A673 (cell line): ENCODE measurements around the gene SETX. TPM values are rescaled to one million over a fixed set of nuclear protein-coding genes. Genes with fewer than 3 reads are reported as not detected.

Experiments
- BruUV-seq: library from RNA; stranded (reverse); fragments of 400-500 nt; replicated peaks from 2 replicates; lab custom pipeline; 2021; lab: Mats Ljungman, UMichigan
- CTCF ChIA-PET: fragments of 300-600 bp; sonication (Branson Sonifier 250); formaldehyde crosslinking; loops from one replicate; lab custom pipeline; 2022; ENCODE audit warnings: antibody characterized with exemption; lab: Charles Lee
- POLR2A ChIA-PET: fragments of 300-600 bp; sonication (Branson Sonifier 250); formaldehyde crosslinking; loops from one replicate; lab custom pipeline; 2022; ENCODE audit warnings: antibody characterized with exemption; ENCODE audit not compliant: low non-redundant PET; lab: Charles Lee
- DNase-seq: peaks from one replicate; pipeline ENCODE4 v3.0.0-alpha.2; 2015; ENCODE audit warnings: low spot score
- H3K27ac ChIP-seq: fragments of 200-600 bp; sonication (generic); 2 replicates; pipeline ENCODE4 v1.5.1; 2016; ENCODE audit warnings: mixed run types, low read depth, mild to moderate bottlenecking, mixed read lengths, antibody characterized with exemption, low read length; ENCODE audit not compliant: poor library complexity, severe bottlenecking
- H3K27me3 ChIP-seq: fragments of 200-600 bp; sonication (generic); replicated peaks from 2 replicates; pipeline ENCODE4 v1.6.1; 2017; ENCODE audit warnings: mixed run types, low read depth, mild to moderate bottlenecking, mixed read lengths, antibody characterized with exemption, low read length; ENCODE audit not compliant: insufficient read depth, poor library complexity
- H3K36me3 ChIP-seq: fragments of 200-600 bp; sonication (generic); 2 replicates; pipeline ENCODE4 v1.6.1; 2016; ENCODE audit warnings: mixed run types, mild to moderate bottlenecking, mixed read lengths, antibody characterized with exemption, low read length; ENCODE audit not compliant: insufficient read depth, poor library complexity, severe bottlenecking
- H3K4me1 ChIP-seq: fragments of 200-600 bp; sonication (generic); 2 replicates; pipeline ENCODE4 v1.6.1; 2017; ENCODE audit warnings: mixed run types, mild to moderate bottlenecking, mixed read lengths, antibody characterized with exemption, low read length; ENCODE audit not compliant: insufficient read depth, poor library complexity, severe bottlenecking
- H3K4me3 ChIP-seq: fragments of 200-600 bp; sonication (generic); 2 replicates; pipeline ENCODE4 v1.5.1; 2016; ENCODE audit warnings: low read depth, mixed run types, mild to moderate bottlenecking, mixed read lengths, low read length; ENCODE audit not compliant: poor library complexity, severe bottlenecking
- H3K9me3 ChIP-seq: fragments of 200-600 bp; sonication (generic); 2 replicates; pipeline ENCODE4 v1.6.1; 2016; ENCODE audit warnings: mixed run types, low read depth, mild to moderate bottlenecking, mixed read lengths, antibody characterized with exemption, low read length; ENCODE audit not compliant: poor library complexity, severe bottlenecking
- CTCF ChIP-seq: fragments of 300-800, 200-600 bp; sonication (generic); conservative IDR thresholded peaks from 2 replicates; pipeline ENCODE4 v1.5.1; 2017; ENCODE audit warnings: low read depth, mild to moderate bottlenecking, antibody characterized with exemption, low read length, moderate library complexity, mixed read lengths
- EZH2 ChIP-seq: fragments of 200-600 bp; sonication (generic); IDR thresholded peaks from 2 replicates; pipeline ENCODE4 v1.6.1; 2017; ENCODE audit warnings: borderline replicate concordance, low read depth, mild to moderate bottlenecking, mixed read lengths, antibody characterized with exemption, low read length; ENCODE audit not compliant: poor library complexity, severe bottlenecking
- intact Hi-C: fragments of 100-400 bp; cut with micrococcal nuclease; formaldehyde crosslinking; loops from one replicate; pipeline ENCODE4 v1.10.0; 2022; ENCODE audit not compliant: unreplicated experiment
- total RNA-seq: library from RNA; stranded (reverse); gene quantifications from 2 replicates; pipeline ENCODE4 v1.2.3, GENCODE V29; 2021

The SETX gene
- total RNA-seq, 1 experiment from 2014 or later: 41.4 TPM

- ChIA-PET POLR2A (no interaction called here), CTCF (no interaction called here)
- no peak for DNase-seq
- TF ChIP-seq EZH2: no peak
- no peak for TF ChIP-seq CTCF
- no TSS peak for BruUV-seq
- no peaks in the 10 kb centered on the region for H3K36me3 ChIP-seq
- peaks cover 6% of the 10 kb centered on the region for H3K4me1 ChIP-seq
- H3K4me3 ChIP-seq: no peak overlapping the region
- no peak overlapping the region for H3K27ac ChIP-seq
- H3K9me3 ChIP-seq: no peaks in the 10 kb centered on the region
- intact Hi-C loops: no loop called here
- H3K27me3 ChIP-seq: no peaks in the 10 kb centered on the region
Measured at GRCh38 chr9:132367613-132368313, 13.0 kb upstream of the SETX start.

GRCh38 chr9:132366481-132366880, 11.7 kb upstream of the SETX start:
- ChIA-PET CTCF (no interaction called here), POLR2A (no interaction called here)
- no TSS peak for BruUV-seq
- no peaks in the 10 kb centered on the region for H3K27me3 ChIP-seq
- H3K4me3 ChIP-seq: no peak overlapping the region
- no peaks in the 10 kb centered on the region for H3K9me3 ChIP-seq
- no peak for DNase-seq
- intact Hi-C loops: no loop called here
- H3K4me1 ChIP-seq: no peaks in the 10 kb centered on the region
- no peaks in the 10 kb centered on the region for H3K36me3 ChIP-seq
- no peak overlapping the region for H3K27ac ChIP-seq
- TF ChIP-seq EZH2 (no peak), CTCF (no peak)

- POLR2A ChIA-PET: no interaction called here
- CTCF ChIA-PET: no interaction called here
- BruUV-seq: no TSS peak
- H3K36me3 ChIP-seq: no peaks in the 10 kb centered on the region
- H3K27ac ChIP-seq: no peak overlapping the region
- intact Hi-C loops: no loop called here
- no peaks in the 10 kb centered on the region for H3K9me3 ChIP-seq
- no peak overlapping the region for H3K4me3 ChIP-seq
- H3K27me3 ChIP-seq: no peaks in the 10 kb centered on the region
- no peak for DNase-seq
- no peaks in the 10 kb centered on the region for H3K4me1 ChIP-seq
- TF ChIP-seq EZH2 (no peak), CTCF (no peak)
Measured at GRCh38 chr9:132365986-132366385, 11.2 kb upstream of the SETX start.
